Activated T-helper 17 cell treated with anti-CD3 and anti-CD28 coated beads, Interleukin-2, amount 50 U/mL, for 72 hours (primary cell): ENCODE data around the gene CCDC73. TPM values are rescaled to one million over a fixed set of nuclear protein-coding genes. Genes with fewer than 3 reads are reported as not detected.

Experiments
- ATAC-seq: fragments of 150-1000 bp; cut with Tn5 transposase; replicated peaks from 2 replicates; pipeline ENCODE4 v1.10.0; 2021; ENCODE audit warnings: mild to moderate bottlenecking, moderate library complexity
- H3K27ac Mint-ChIP-seq: one replicate; pipeline ENCODE4 v1.8.0; 2022; ENCODE audit warnings: mixed read lengths
- H3K27me3 Mint-ChIP-seq: one replicate; pipeline ENCODE4 v1.8.0; 2022; ENCODE audit warnings: mixed read lengths
- H3K36me3 Mint-ChIP-seq: one replicate; pipeline ENCODE4 v1.8.0; 2022; ENCODE audit warnings: low read depth, mild to moderate bottlenecking, mixed read lengths
- H3K4me1 Mint-ChIP-seq: one replicate; pipeline ENCODE4 v1.8.0; 2022; ENCODE audit warnings: mixed read lengths
- H3K4me3 Mint-ChIP-seq: one replicate; pipeline ENCODE4 v1.8.0; 2022; ENCODE audit warnings: mild to moderate bottlenecking, mixed read lengths
- H3K9me3 Mint-ChIP-seq: one replicate; pipeline ENCODE4 v1.8.0; 2022; ENCODE audit warnings: mixed read lengths
- total RNA-seq, 2 donors: library from RNA; stranded (reverse); gene quantifications; one replicate each; pipeline ENCODE4 v1.2.3, GENCODE V29; 2022

CCDC73 gene
- total RNA-seq, 2 donors from 2014 or later, result 0.09 TPM; not detected in 1

GRCh38 chr11:32574421-32574820 lies 220.0 kb downstream of the CCDC73 start:
- Mint-ChIP-seq H3K27ac (no peak overlapping the region), H3K9me3 (no peaks in the 10 kb centered on the region), H3K36me3 (no peaks in the 10 kb centered on the region), H3K4me1 (no peaks in the 10 kb centered on the region), H3K27me3 (peaks cover 8% of the 10 kb centered on the region), H3K4me3 (no peak overlapping the region)
- no peak for ATAC-seq

GRCh38 chr11:32573228-32573627 lies 221.2 kb downstream of the CCDC73 start:
- Mint-ChIP-seq H3K4me3 (no peak overlapping the region), H3K9me3 (no peaks in the 10 kb centered on the region), H3K4me1 (no peaks in the 10 kb centered on the region), H3K36me3 (no peaks in the 10 kb centered on the region), H3K27me3 (peaks cover 8% of the 10 kb centered on the region), H3K27ac (no peak overlapping the region)
- no peak for ATAC-seq

DNA sequence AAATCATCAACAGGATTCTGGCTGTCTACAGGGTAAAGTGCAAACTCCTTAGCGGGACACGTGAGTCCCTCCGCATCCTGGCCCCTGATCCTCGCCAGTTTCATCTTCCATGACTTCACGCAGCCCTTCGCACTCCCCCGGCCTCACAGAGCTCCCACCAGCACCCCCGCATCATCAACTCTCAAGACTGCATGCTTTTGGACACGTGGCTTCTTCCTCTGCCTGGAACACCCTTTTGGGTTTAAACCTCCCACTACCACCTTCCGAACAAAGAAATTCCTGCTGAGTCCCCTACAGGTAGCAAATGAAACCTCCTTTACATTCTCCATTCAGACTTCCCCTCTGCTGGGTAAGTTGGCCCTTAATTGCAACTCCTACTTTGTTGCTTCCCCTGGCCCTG lies 223.4 kb downstream of the CCDC73 start:
- H3K4me3 Mint-ChIP-seq, result no peak overlapping the region
- no peak for ATAC-seq
- H3K27ac Mint-ChIP-seq, result no peak overlapping the region
- H3K4me1 Mint-ChIP-seq, result no peaks in the 10 kb centered on the region
- peaks cover 8% of the 10 kb centered on the region for H3K27me3 Mint-ChIP-seq
- H3K9me3 Mint-ChIP-seq, result no peaks in the 10 kb centered on the region
- H3K36me3 Mint-ChIP-seq, result no peaks in the 10 kb centered on the region

DNA sequence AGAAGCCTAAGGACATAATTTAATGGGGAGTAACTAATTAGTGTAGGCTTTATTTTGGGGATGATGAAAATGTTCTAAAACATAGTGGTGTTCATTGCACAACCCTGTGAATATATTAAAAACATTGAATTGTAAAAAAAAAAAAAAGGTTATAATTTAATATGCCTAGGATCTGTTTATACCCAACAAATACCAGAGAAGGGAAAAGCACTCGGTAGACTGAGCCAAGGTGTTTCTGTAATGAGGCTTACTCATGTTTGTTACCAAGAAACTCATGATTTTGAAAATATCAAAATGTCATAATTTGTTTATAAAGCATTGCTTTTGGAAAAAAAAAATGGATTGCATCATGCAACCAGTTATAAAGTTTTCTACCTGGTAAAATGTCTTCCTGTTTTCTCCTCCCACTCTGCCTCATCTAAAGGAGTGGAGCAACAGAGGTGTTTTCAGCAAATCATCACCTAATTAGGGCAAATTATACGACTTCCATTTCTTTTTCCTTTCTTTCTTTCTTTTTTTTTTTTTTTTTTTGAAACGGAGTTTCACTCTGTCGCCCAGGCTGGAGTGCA lies 225.1 kb downstream of the CCDC73 start:
- H3K4me3 Mint-ChIP-seq, result no peak overlapping the region
- H3K9me3 Mint-ChIP-seq, result no peaks in the 10 kb centered on the region
- ATAC-seq, result no peak
- no peaks in the 10 kb centered on the region for H3K36me3 Mint-ChIP-seq
- peaks cover 8% of the 10 kb centered on the region for H3K27me3 Mint-ChIP-seq
- H3K27ac Mint-ChIP-seq, result no peak overlapping the region
- H3K4me1 Mint-ChIP-seq, result no peaks in the 10 kb centered on the region

DNA sequence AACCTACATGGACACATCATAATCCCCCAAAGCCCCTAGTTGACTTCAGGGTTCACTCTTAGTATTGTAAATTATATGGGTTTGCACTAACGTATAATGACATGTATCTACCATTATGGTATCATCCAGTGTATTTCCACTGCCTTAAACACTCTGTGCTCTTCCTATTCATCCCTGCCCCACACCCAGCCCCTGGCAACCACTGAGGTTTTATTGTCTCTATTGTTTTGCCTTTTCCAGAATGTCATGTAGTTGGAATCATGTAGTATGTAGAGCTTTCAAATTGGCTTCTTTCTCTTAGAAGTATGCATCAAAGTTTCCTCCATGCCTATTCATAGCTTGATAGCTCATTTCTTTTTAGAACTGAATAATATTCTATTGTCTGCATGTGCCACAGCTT lies 227.3 kb downstream of the CCDC73 start:
- no peaks in the 10 kb centered on the region for H3K36me3 Mint-ChIP-seq
- ATAC-seq, result no peak
- no peak overlapping the region for H3K27ac Mint-ChIP-seq
- H3K4me1 Mint-ChIP-seq, result no peaks in the 10 kb centered on the region
- H3K4me3 Mint-ChIP-seq, result peak overlapping the region; percentile 2
- H3K27me3 Mint-ChIP-seq, result peaks cover 8% of the 10 kb centered on the region
- H3K9me3 Mint-ChIP-seq, result no peaks in the 10 kb centered on the region

- H3K4me1 Mint-ChIP-seq, result no peaks in the 10 kb centered on the region
- no peak overlapping the region for H3K27ac Mint-ChIP-seq
- peaks cover 7% of the 10 kb centered on the region for H3K27me3 Mint-ChIP-seq
- H3K36me3 Mint-ChIP-seq, result no peaks in the 10 kb centered on the region
- H3K4me3 Mint-ChIP-seq, result peak overlapping the region; percentile 2
- peak; percentile 65 for ATAC-seq
- H3K9me3 Mint-ChIP-seq, result no peaks in the 10 kb centered on the region
Observed at GRCh38 chr11:32566517-32566916, 227.9 kb downstream of the CCDC73 start.

DNA sequence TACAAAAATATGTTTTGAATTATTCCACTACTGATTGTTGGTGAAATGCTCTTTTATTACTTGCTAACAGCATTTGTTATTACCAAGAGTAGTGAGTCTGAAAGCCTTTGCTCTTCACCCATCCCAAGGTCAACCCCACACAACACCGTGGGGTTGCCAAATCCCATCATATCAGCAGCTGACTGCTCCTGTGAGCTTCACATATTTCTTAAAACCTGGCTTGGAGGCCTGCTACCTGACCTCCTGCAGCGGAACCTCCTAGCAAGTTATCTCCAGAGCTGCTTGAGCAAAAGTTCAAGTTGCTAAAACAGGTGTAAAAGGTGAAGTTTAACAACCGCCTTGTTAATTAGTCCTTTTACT lies 230.9 kb downstream of the CCDC73 start:
- no peaks in the 10 kb centered on the region for H3K36me3 Mint-ChIP-seq
- H3K4me1 Mint-ChIP-seq, result no peaks in the 10 kb centered on the region
- no peak overlapping the region for H3K4me3 Mint-ChIP-seq
- H3K27ac Mint-ChIP-seq, result no peak overlapping the region
- H3K27me3 Mint-ChIP-seq, result no peaks in the 10 kb centered on the region
- H3K9me3 Mint-ChIP-seq, result no peaks in the 10 kb centered on the region
- ATAC-seq, result no peak

DNA sequence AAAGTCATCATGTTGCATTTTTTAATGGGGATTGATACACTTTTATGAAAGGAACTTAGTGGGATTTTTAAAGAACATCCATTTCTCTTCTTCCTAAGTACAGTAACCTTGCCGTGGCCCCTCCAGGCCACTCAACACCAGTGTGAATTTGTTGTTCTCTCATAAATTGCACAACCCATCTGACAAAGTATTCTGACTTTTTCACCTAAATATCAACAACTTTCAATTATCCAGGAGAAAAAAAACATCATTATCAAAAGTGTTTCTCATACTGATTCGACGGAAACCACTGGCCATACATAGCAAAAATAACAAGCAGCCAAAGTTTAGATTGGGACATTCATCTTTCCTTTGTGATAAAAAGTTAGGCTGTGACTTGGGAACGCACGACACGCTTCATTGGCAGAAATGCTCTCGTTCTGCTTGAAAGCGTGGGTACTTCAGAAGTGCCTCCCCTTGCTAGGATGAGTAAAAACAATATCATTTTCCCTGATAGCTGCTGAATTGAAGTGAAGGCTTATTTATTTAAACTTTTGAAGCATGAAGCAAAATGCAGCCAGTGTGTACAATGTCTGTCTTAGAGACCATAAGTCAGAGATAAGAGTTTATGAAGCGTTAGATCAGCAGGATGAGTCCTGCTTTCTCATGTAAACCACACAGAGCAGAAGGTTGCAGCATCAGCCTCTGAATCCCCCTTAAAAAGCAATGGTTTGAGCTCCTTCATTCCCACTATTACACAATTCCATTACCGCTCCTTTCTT lies 231.4 kb downstream of the CCDC73 start:
- H3K9me3 Mint-ChIP-seq, result no peaks in the 10 kb centered on the region
- no peak overlapping the region for H3K4me3 Mint-ChIP-seq
- no peak overlapping the region for H3K27ac Mint-ChIP-seq
- no peak for ATAC-seq
- H3K4me1 Mint-ChIP-seq, result no peaks in the 10 kb centered on the region
- no peaks in the 10 kb centered on the region for H3K36me3 Mint-ChIP-seq
- no peaks in the 10 kb centered on the region for H3K27me3 Mint-ChIP-seq

GRCh38 chr11:32561835-32562234 lies 232.6 kb downstream of the CCDC73 start:
- H3K4me1 Mint-ChIP-seq, result no peaks in the 10 kb centered on the region
- H3K9me3 Mint-ChIP-seq, result no peaks in the 10 kb centered on the region
- H3K27me3 Mint-ChIP-seq, result no peaks in the 10 kb centered on the region
- ATAC-seq, result no peak
- no peaks in the 10 kb centered on the region for H3K36me3 Mint-ChIP-seq
- no peak overlapping the region for H3K4me3 Mint-ChIP-seq
- H3K27ac Mint-ChIP-seq, result no peak overlapping the region

- Mint-ChIP-seq H3K27ac (no peak overlapping the region), H3K36me3 (no peaks in the 10 kb centered on the region), H3K4me1 (no peaks in the 10 kb centered on the region), H3K9me3 (no peaks in the 10 kb centered on the region), H3K4me3 (no peak overlapping the region), H3K27me3 (peaks cover 14% of the 10 kb centered on the region)
- no peak for ATAC-seq
Observed at GRCh38 chr11:32555895-32556294, 238.6 kb downstream of the CCDC73 start.

DNA sequence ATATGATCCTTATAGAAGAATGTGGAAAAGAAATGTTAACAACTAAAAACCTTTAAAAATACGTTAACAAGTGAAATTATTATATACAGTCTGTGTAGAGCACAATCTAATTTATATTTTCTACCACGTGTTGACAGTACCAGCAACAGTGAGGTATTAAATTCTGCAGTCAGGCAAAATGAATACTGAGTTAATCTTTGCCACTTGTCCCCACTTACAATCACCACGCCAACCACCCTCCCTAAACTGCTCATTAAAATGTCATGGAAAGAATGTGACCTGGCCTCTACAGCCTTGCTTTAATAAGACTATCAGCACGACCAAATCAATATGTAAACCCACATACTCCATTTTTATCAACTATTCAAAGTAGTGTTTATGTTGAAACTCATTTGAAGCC lies 239.4 kb downstream of the CCDC73 start:
- Mint-ChIP-seq H3K36me3 (no peaks in the 10 kb centered on the region), H3K4me1 (no peaks in the 10 kb centered on the region), H3K9me3 (no peaks in the 10 kb centered on the region), H3K27ac (no peak overlapping the region), H3K27me3 (peaks cover 17% of the 10 kb centered on the region), H3K4me3 (no peak overlapping the region)
- no peak for ATAC-seq

Other genes with a start within 250 kb of the CCDC73 start
- 100 to 1,000 TPM; 250 to 349 TPM for gene EIF3M, start 210.8 kb downstream of the CCDC73 start, total RNA-seq
- gene PRRG4, start 35.3 kb upstream of the CCDC73 start, total RNA-seq, result under 1 TPM; 0.42 to 0.52 TPM
- gene QSER1, start 98.1 kb upstream of the CCDC73 start, total RNA-seq, result 10 to 100 TPM; 14.1 to 15.2 TPM
- 1 to 10 TPM in 1 of 2 donors, under 1 TPM in 1; 0.41 to 2.0 TPM for gene DEPDC7, start 221.2 kb upstream of the CCDC73 start, total RNA-seq
- 10 to 100 TPM; 13.3 to 14.6 TPM for gene TCP11L1, start 244.9 kb upstream of the CCDC73 start, total RNA-seq